ENCODE data around the gene TBX21.

TBX21 gene

GRCh38 chr17:47733047-47733673 is at the start of gene TBX21:
Gene TBX21 (plus strand): TSS chr17:47733236. CDS start chr17:47733455, 219 bp downstream.
- no peak within 1 kb of the TSS for H3K4me3 ChIP-seq (ENCODE audit: low read length)
- no peak for TF ChIP-seq CTCF (conservative IDR thresholded peaks at IDR 0.05; ENCODE audit: low read depth, low read length)
- DNase-seq (ENCODE audit: low read depth), result no peak

- no peak for TF ChIP-seq CTCF (conservative IDR thresholded peaks at IDR 0.05; ENCODE audit: low read depth, low read length)
- DNase-seq (ENCODE audit: low read depth), result no peak
- H3K4me3 ChIP-seq (ENCODE audit: low read length), result no peak overlapping the region
These were observed 49.0 kb upstream of the TBX21 start for GRCh38 chr17:47684025-47684424.

GRCh38 chr17:47684535-47685193 is 48.4 kb upstream of the TBX21 start:
- TF ChIP-seq CTCF (conservative IDR thresholded peaks at IDR 0.05; ENCODE audit: low read depth, low read length), result no peak
- no peak overlapping the region for H3K4me3 ChIP-seq (ENCODE audit: low read length)
- no peak for DNase-seq (ENCODE audit: low read depth)

GRCh38 chr17:47685556-47686275 is 47.3 kb upstream of the TBX21 start:
- no peak overlapping the region for H3K4me3 ChIP-seq (ENCODE audit: low read length)
- DNase-seq (ENCODE audit: low read depth), result no peak
- TF ChIP-seq CTCF (conservative IDR thresholded peaks at IDR 0.05; ENCODE audit: low read depth, low read length), result no peak

GRCh38 chr17:47686276-47686635 is 46.8 kb upstream of the TBX21 start:
- no peak for TF ChIP-seq CTCF (conservative IDR thresholded peaks at IDR 0.05; ENCODE audit: low read depth, low read length)
- no peak for DNase-seq (ENCODE audit: low read depth)
- H3K4me3 ChIP-seq (ENCODE audit: low read length), result no peak overlapping the region

GRCh38 chr17:47686664-47687327 is 46.2 kb upstream of the TBX21 start:
- no peak overlapping the region for H3K4me3 ChIP-seq (ENCODE audit: low read length)
- DNase-seq (ENCODE audit: low read depth), result no peak
- TF ChIP-seq CTCF (conservative IDR thresholded peaks at IDR 0.05; ENCODE audit: low read depth, low read length), result no peak

All from retinal pigment epithelial cell (primary cell).